ENCODE data around the gene PLCXD1. TPM values are rescaled to one million over a fixed set of nuclear protein-coding genes. Genes with fewer than 3 reads are reported as not detected.

The PLCXD1 gene
- polyA plus RNA-seq, 2 of the 4 experiments (the other 2 are of a cell fraction), result 64.6 to 67.9 TPM

DNA sequence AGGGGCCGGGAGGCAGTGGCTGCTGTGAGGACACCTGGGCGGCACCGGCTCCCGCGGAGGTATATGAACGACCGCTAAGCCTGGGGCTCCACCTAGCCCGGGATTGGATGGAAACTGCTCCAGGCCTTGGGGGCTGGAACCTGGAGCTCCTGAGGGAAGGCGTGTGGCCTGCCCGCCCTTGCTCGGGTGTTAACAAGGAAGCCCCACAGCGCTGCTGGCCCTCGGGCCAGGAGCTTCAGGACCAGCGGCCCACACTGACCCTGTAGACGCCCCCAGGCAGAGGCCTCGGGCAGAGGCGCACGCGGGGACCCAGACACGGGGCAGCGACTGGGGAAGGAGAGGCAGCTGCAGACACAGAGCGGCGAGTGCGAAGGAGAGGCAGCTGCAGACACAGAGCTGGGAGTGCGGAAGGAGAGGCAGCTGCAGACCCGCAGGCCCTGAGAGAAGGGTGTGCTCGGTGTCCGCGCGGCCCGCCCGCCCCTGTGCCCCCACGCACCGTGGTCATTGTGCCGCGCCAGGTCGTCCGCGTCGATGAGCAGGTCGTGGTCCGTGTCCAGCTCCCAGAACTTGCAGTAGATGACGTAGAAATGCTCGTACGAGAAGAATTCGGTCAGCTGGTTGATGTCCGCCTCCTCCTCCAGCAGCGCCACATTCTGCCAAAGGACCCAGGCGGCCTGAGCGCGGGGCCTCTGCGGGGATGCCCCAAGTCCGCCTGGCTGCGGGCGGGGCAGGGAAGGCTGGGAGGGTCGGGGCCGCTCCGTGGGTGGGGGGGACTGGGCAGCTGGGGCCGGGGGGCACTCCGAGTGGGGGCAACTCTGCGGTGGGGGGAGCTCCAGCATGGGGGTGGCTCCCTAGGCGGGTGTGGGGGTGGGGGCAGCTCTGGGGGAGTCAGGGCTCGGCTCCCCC, 64.1 kb downstream of the PLCXD1 start (continued):
- no peak for TF ChIP-seq BHLHE40 (IDR thresholded peaks at IDR 0.05; ENCODE audit: low read depth, low read length)
- TF ChIP-seq, protein P1, sequence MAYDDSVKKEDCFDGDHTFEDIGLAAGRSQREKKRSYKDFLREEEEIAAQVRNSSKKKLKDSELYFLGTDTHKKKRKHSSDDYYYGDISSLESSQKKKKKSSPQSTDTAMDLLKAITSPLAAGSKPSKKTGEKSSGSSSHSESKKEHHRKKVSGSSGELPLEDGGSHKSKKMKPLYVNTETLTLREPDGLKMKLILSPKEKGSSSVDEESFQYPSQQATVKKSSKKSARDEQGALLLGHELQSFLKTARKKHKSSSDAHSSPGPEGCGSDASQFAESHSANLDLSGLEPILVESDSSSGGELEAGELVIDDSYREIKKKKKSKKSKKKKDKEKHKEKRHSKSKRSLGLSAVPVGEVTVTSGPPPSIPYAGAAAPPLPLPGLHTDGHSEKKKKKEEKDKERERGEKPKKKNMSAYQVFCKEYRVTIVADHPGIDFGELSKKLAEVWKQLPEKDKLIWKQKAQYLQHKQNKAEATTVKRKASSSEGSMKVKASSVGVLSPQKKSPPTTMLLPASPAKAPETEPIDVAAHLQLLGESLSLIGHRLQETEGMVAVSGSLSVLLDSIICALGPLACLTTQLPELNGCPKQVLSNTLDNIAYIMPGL (CRISPR knock-in tag; IDR thresholded peaks at IDR 0.05; ENCODE audit: borderline replicate concordance), result no peak
- no peak for TF ChIP-seq HOXB5 (CRISPR knock-in tag; IDR thresholded peaks at IDR 0.05)
- TF ChIP-seq, protein P2, sequence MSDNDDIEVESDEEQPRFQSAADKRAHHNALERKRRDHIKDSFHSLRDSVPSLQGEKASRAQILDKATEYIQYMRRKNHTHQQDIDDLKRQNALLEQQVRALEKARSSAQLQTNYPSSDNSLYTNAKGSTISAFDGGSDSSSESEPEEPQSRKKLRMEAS (IDR thresholded peaks at IDR 0.05), result no peak
- no peak for TF ChIP-seq TFCP2L1 (CRISPR knock-in tag; IDR thresholded peaks at IDR 0.05)
- no peak for TF ChIP-seq HOXA7 (CRISPR knock-in tag; IDR thresholded peaks at IDR 0.05)
- TF ChIP-seq CHD4 (IDR thresholded peaks at IDR 0.05; ENCODE audit: borderline replicate concordance), result no peak
- TF ChIP-seq ESRRA (IDR thresholded peaks at IDR 0.05; ENCODE audit: borderline replicate concordance, low read length), result no peak

DNA sequence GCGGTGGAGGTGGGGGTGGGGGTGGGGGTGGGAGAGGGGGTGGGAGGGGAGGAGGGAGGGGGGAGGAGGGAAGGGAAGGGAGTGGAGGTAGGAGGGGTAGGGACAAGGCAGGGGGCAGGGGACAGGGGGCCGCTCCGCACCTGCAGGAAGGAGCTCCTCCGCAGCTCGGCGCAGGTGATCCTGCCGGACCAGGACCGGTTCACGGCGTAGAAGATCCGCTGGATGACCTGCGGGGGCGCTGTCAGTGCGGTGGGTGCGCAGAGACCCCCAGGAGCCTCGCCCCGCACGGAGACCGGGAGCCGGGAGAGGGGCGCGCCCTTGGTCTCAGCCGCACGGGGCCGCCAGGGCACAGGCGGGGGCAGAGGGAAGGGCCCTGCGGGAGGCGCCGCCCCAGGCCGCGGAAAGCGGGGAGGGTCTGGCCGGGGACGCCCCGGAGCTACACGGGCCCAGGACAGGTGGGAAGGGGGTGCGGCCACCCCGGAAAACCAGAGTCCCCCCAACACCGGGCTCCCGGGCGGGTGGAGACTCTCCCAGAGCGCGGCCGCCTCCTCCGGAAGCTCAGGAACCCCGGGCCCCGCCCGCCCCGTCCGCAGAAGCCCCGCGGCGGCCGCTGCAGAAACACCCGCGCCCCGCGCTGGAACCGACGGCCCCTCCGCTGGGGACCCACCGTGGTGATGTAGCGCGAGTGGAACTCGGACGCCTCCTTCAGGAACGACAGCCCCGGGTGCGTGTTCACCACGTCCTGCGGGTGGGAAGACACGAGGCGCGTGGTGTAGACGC, 65.0 kb downstream of the PLCXD1 start:
- no peaks in the 10 kb centered on the region for H3K9me3 ChIP-seq
- no peak for TF ChIP-seq ESRRA (IDR thresholded peaks at IDR 0.05; ENCODE audit: borderline replicate concordance, low read length)
- TF ChIP-seq RARB (CRISPR knock-in tag; IDR thresholded peaks at IDR 0.05), result no peak
- no peak for TF ChIP-seq BHLHE40 (IDR thresholded peaks at IDR 0.05; ENCODE audit: low read depth, low read length)
- TF ChIP-seq KDM1A (IDR thresholded peaks at IDR 0.05; ENCODE audit: low read depth), result no peak
- no peak for TF ChIP-seq FOXS1 (CRISPR knock-in tag; IDR thresholded peaks at IDR 0.05)
- TF ChIP-seq HOXB13 (CRISPR knock-in tag; IDR thresholded peaks at IDR 0.05; ENCODE audit: low read depth), result no peak
- TF ChIP-seq NPAS2 (CRISPR knock-in tag; IDR thresholded peaks at IDR 0.05; ENCODE audit: borderline replicate concordance), result no peak
- TF ChIP-seq, protein P3, sequence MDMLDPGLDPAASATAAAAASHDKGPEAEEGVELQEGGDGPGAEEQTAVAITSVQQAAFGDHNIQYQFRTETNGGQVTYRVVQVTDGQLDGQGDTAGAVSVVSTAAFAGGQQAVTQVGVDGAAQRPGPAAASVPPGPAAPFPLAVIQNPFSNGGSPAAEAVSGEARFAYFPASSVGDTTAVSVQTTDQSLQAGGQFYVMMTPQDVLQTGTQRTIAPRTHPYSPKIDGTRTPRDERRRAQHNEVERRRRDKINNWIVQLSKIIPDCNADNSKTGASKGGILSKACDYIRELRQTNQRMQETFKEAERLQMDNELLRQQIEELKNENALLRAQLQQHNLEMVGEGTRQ (IDR thresholded peaks at IDR 0.05), result no peak
- TF ChIP-seq FOSL2 (IDR thresholded peaks at IDR 0.05), result no peak
- TF ChIP-seq FOSL2 (CRISPR knock-in tag; IDR thresholded peaks at IDR 0.05), result no peak
- no peak for TF ChIP-seq CBX8 (IDR thresholded peaks at IDR 0.05)
- TF ChIP-seq, protein P4, sequence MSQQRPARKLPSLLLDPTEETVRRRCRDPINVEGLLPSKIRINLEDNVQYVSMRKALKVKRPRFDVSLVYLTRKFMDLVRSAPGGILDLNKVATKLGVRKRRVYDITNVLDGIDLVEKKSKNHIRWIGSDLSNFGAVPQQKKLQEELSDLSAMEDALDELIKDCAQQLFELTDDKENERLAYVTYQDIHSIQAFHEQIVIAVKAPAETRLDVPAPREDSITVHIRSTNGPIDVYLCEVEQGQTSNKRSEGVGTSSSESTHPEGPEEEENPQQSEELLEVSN (IDR thresholded peaks at IDR 0.05; ENCODE audit: borderline replicate concordance, low read depth), result no peak
- no peak for TF ChIP-seq RCOR1 (IDR thresholded peaks at IDR 0.05; ENCODE audit: low read depth, low read length)
- no peak for TF ChIP-seq TFCP2L1 (CRISPR knock-in tag; IDR thresholded peaks at IDR 0.05)
- TF ChIP-seq HES2 (IDR thresholded peaks at IDR 0.05), result no peak
- no peak for TF ChIP-seq HEYL (CRISPR knock-in tag; IDR thresholded peaks at IDR 0.05)
- TF ChIP-seq EHMT2 (IDR thresholded peaks at IDR 0.05; ENCODE audit: low read depth), result no peak
- H3K27ac ChIP-seq, result no peak overlapping the region
- WGBS (ENCODE audit: missing lambda C conversion rate), result 93% methylated on average over 59 of the region's 75 CpGs
- CTCF ChIA-PET, result no interaction called here
- no peak for DNase-seq (ENCODE audit: low read depth in 1 of 2, low spot score in 1 of 2)
- ATAC-seq, result no peak
- POLR2A ChIA-PET, result no interaction called here
- H3K4me3 ChIP-seq, result no peak overlapping the region
- H3K4me1 ChIP-seq, result no peaks in the 10 kb centered on the region
- H3K4me2 ChIP-seq, result no peak overlapping the region
- FAIRE-seq, result no peak

Measured in A549 (cell line).